HepG2 (cell line): ENCODE results near the gene WDR27. TPM values are rescaled to one million over a fixed set of nuclear protein-coding genes. Genes with fewer than 3 reads are reported as not detected.

Source experiments
- ATAC-seq: fragments of 200-7000 bp; cut with Tn5 transposase; 3 replicates; pipeline ENCODE4 v1.9.1; 2020; ENCODE audit warnings: mild to moderate bottlenecking, moderate library complexity
- BruUV-seq: library from RNA; stranded (reverse); fragments of 400-500 nt; replicated peaks from 2 replicates; lab custom pipeline; 2021; lab: Mats Ljungman, UMichigan
- CTCF ChIA-PET: fragments of 300-600 bp; formaldehyde crosslinking; extraction: SDS; loops from one replicate; lab custom pipeline; 2021; ENCODE audit warnings: low total read pairs, inconsistent platforms, low intra/inter-chr PET ratio; lab: Yijun Ruan, JAX
- POLR2A ChIA-PET: fragments of 350-600 bp; sonication (Branson Sonifier 250); formaldehyde crosslinking; loops from one replicate; lab custom pipeline; 2020; ENCODE audit warnings: antibody characterized with exemption, inconsistent platforms; lab: Yijun Ruan, JAX
- DNase-seq: peaks from one replicate; pipeline ENCODE4 v3.0.0-alpha.2; 2015; ENCODE audit warnings: low spot score
- FAIRE-seq: peaks from 3 replicates; lab custom pipeline; 2011; peaks lifted over from hg19 to GRCh38; lab: Jason Lieb, UNC
- H2AFZ ChIP-seq: one replicate; pipeline ENCODE4 v1.6.1; 2011; ENCODE audit warnings: low read length, inconsistent platforms
- H3K27ac ChIP-seq: fragments of 300-600 bp; 3 replicates; pipeline ENCODE4 v1.8.0; 2011; ENCODE audit warnings: mixed run types, mild to moderate bottlenecking, mixed read lengths, low read length, inconsistent platforms; ENCODE audit not compliant: insufficient read depth; ENCODE audit errors: extremely low read length
- H3K27me3 ChIP-seq, 2 experiments: fragments of 200-600 bp in 1 of 2; 2 replicates in 1 of 2; 3 replicates in 1 of 2; pipeline versions ENCODE4 v1.6.0 to v1.8.0; 2011; ENCODE audit warnings: low read length in 2 of 2, mild to moderate bottlenecking in 2 of 2, moderate library complexity in 2 of 2, inconsistent platforms in 1 of 2; ENCODE audit not compliant: insufficient read depth in 2 of 2, control insufficient read depth in 1 of 2
- H3K36me3 ChIP-seq, 2 experiments: fragments of 200-600 bp in 1 of 2; replicated peaks in 1 of 2; 2 replicates in 1 of 2; 3 replicates in 1 of 2; pipeline versions ENCODE4 v1.5.1 to v1.8.0; 2011; ENCODE audit warnings: low read length in 2 of 2, inconsistent platforms in 1 of 2; ENCODE audit not compliant: insufficient read depth in 2 of 2, control insufficient read depth in 1 of 2
- H3K4me1 ChIP-seq: 2 replicates; pipeline ENCODE4 v1.5.1; 2012; ENCODE audit warnings: low read length, inconsistent platforms; ENCODE audit not compliant: insufficient read depth
- H3K4me2 ChIP-seq: 2 replicates; pipeline ENCODE4 v1.6.0; 2011; ENCODE audit warnings: low read depth, low read length, inconsistent platforms
- H3K4me3 ChIP-seq, 3 experiments: fragments of 200-600 bp in 1 of 3; sonication (generic), shearing (Covaris generic) in 1 of 3; replicated peaks in 1 of 3; 2 replicates each; pipeline ENCODE4 v1.5.1; 2011 to 2016; ENCODE audit warnings: low read length in 3 of 3, inconsistent platforms in 2 of 3, low read depth in 2 of 3, mild to moderate bottlenecking in 2 of 3, control low read depth in 1 of 3, mixed read lengths in 1 of 3; ENCODE audit not compliant: insufficient read depth in 1 of 3
- H3K79me2 ChIP-seq: one replicate; pipeline ENCODE4 v1.6.1; 2011; ENCODE audit warnings: low read length, inconsistent platforms; ENCODE audit not compliant: insufficient read depth
- H3K9ac ChIP-seq: 2 replicates; pipeline ENCODE4 v1.6.0; 2011; ENCODE audit warnings: mild to moderate bottlenecking, low read depth, low read length, inconsistent platforms; ENCODE audit not compliant: insufficient read depth
- H3K9me3 ChIP-seq: 2 replicates; pipeline ENCODE4 v1.5.1; 2012; ENCODE audit warnings: mild to moderate bottlenecking, low read length
- H4K20me1 ChIP-seq: 2 replicates; pipeline ENCODE4 v1.6.0; 2011; ENCODE audit warnings: inconsistent platforms, mild to moderate bottlenecking, low read length, moderate library complexity; ENCODE audit not compliant: insufficient read depth
- ARHGAP35 ChIP-seq: sonication (generic); formaldehyde crosslinking; IDR thresholded peaks from 2 replicates; pipeline ENCODE4 v1.9.0; 2022; ENCODE audit warnings: mild to moderate bottlenecking, inconsistent platforms, moderate library complexity, missing genetic modification reagents, borderline replicate concordance
- CCDC6 ChIP-seq: sonication (generic); formaldehyde crosslinking; IDR thresholded peaks from 2 replicates; pipeline ENCODE4 v1.8.1; 2022; ENCODE audit warnings: mild to moderate bottlenecking, missing genetic modification reagents, moderate library complexity
- CEBPB ChIP-seq: IDR thresholded peaks from 2 replicates; pipeline ENCODE4 v1.6.1; 2011; ENCODE audit warnings: low read depth, low read length, improper control_type of control experiment, borderline replicate concordance
- FLYWCH1 ChIP-seq: sonication (generic); formaldehyde crosslinking; IDR thresholded peaks from 2 replicates; pipeline ENCODE4 v1.8.1; 2023; ENCODE audit warnings: mild to moderate bottlenecking, missing genetic modification reagents
- FOXP1 ChIP-seq, 2 experiments: fragments of 450-650 bp in 1 of 2; IDR thresholded peaks; 2 replicates each; pipeline ENCODE4 v1.6.1; 2017 to 2018; ENCODE audit warnings: antibody characterized with exemption in 1 of 2
- JUNB ChIP-seq: sonication (generic); formaldehyde crosslinking; IDR thresholded peaks from 2 replicates; pipeline ENCODE4 v1.8.0; 2022; ENCODE audit warnings: missing genetic modification reagents, mild to moderate bottlenecking, borderline replicate concordance
- MAFK ChIP-seq, 2 experiments: IDR thresholded peaks in 1 of 2; conservative IDR thresholded peaks in 1 of 2; 2 replicates each; pipeline ENCODE4 v1.6.1; 2011; ENCODE audit warnings: improper control_type of control experiment in 2 of 2, low read length in 2 of 2
- MYNN ChIP-seq: sonication (generic); formaldehyde crosslinking; IDR thresholded peaks from 2 replicates; pipeline ENCODE4 v1.4.0; 2020; ENCODE audit warnings: mild to moderate bottlenecking, low read depth, missing genetic modification reagents
- PCBP1 ChIP-seq: fragments of 200-400 bp; formaldehyde crosslinking; IDR thresholded peaks from 2 replicates; pipeline ENCODE4 v1.6.1; 2017; ENCODE audit warnings: mild to moderate bottlenecking, low read depth, low read length, borderline replicate concordance
- RBFOX2 ChIP-seq: fragments of 200-400 bp; formaldehyde crosslinking; IDR thresholded peaks from 2 replicates; pipeline ENCODE4 v1.6.1; 2017; ENCODE audit warnings: low read depth, mild to moderate bottlenecking, low read length
- RORA ChIP-seq: sonication (generic); formaldehyde crosslinking; IDR thresholded peaks from 2 replicates; pipeline ENCODE4 v1.5.0; 2020; ENCODE audit warnings: mild to moderate bottlenecking, missing genetic modification reagents, moderate library complexity
- ZNF101 ChIP-seq: sonication (generic); formaldehyde crosslinking; IDR thresholded peaks from 2 replicates; pipeline ENCODE4 v1.4.0; 2020; ENCODE audit warnings: mild to moderate bottlenecking, low read depth, missing genetic modification reagents, borderline replicate concordance
- ZNF598 ChIP-seq: sonication (generic); formaldehyde crosslinking; IDR thresholded peaks from 2 replicates; pipeline ENCODE4 v1.5.1; 2020; ENCODE audit warnings: mild to moderate bottlenecking, missing genetic modification reagents, borderline replicate concordance
- ZNF737 ChIP-seq: sonication (generic); formaldehyde crosslinking; IDR thresholded peaks from 2 replicates; pipeline ENCODE4 v1.5.0; 2020; ENCODE audit warnings: missing genetic modification reagents, mild to moderate bottlenecking, borderline replicate concordance
- WGBS: methylation state at CpG from one replicate; pipeline ENCODE4 v1.1.6; 2017; ENCODE audit warnings: low lambda C conversion rate; 5-methylcytosine and 5-hydroxymethylcytosine counted together
- in situ Hi-C: cut with HindIII; loops from 2 replicates; pipeline ENCODE4 v1.10.0; 2017; ENCODE audit warnings: low pct_unique_long_range_greater_than_20kb; ENCODE audit not compliant: extremely low pct_ligation_motif_present
- intact Hi-C: fragments of 100-400 bp; cut with micrococcal nuclease; formaldehyde crosslinking; loops from one replicate; pipeline ENCODE4 v1.10.0; 2022; ENCODE audit not compliant: unreplicated experiment
- polyA plus RNA-seq, 8 experiments: library from polyadenylated mRNA; depleted of rRNA in 3 of 8; stranded (reverse) in 7 of 8; unstranded in 1 of 8; fragments of >200 nt; fragmentation: Illumina TruSeq in 4 of 8; extraction: Trizol in 4 of 8; gene quantifications; 2 replicates each; pipeline versions ENCODE4 v1.2.1 to v1.2.3, GENCODE V29; 2011 to 2016; ENCODE audit warnings: low read depth in 4 of 8, missing spikeins in 1 of 8, mixed read lengths in 1 of 8; ENCODE audit not compliant: insufficient read depth in 1 of 8
- total RNA-seq, 5 experiments: library from RNA; depleted of rRNA; stranded (reverse); fragments of >200 nt; fragmentation: Illumina TruSeq; extraction: Trizol; gene quantifications; 2 replicates each; pipeline ENCODE4 v1.2.3, GENCODE V29; 2016; ENCODE audit warnings: low read depth in 1 of 5
- TF ChIP-seq, protein P1 (sequence below): sonication (generic); formaldehyde crosslinking; IDR thresholded peaks from 2 replicates; pipeline ENCODE4 v1.5.0; 2020; ENCODE audit warnings: mild to moderate bottlenecking, missing genetic modification reagents, moderate library complexity
- TF ChIP-seq, protein P2 (sequence below): sonication (generic); formaldehyde crosslinking; IDR thresholded peaks from 2 replicates; pipeline ENCODE4 v1.5.1; 2020; ENCODE audit warnings: mild to moderate bottlenecking, missing genetic modification reagents
- TF ChIP-seq, protein P3 (sequence below): sonication (generic); formaldehyde crosslinking; IDR thresholded peaks from 2 replicates; pipeline ENCODE4 v1.4.0; 2020; ENCODE audit warnings: missing genetic modification reagents

Gene WDR27
- total and polyA plus RNA-seq, 2 of the 13 experiments (the other 11 are each of a cell fraction or from before 2014, with no cell fraction given) = 34.1 to 80.3 TPM

DNA sequence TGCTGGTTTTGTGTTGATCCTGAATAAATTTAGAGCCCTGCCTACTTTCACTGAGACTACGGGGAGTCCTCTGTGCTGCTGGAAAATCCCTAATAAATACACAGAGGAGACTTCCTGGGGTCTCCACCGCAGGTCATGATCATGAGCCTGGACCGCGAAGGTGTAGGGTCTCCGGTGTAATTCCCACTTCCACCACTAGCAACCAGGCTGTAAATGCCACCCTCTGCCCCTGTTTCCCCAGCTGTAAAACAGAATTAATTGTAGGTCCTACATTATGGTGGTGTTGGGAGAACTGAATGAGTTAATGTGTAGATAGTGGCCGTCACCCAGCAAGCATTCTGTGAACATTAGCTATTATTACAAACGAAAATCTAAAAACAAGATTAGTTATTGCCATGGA lies 256.6 kb downstream of the WDR27 start:
- Histone ChIP-seq H3K4me2 (no peak overlapping the region), H3K4me3 (no peak overlapping the region), H3K36me3 (no peaks in the 10 kb centered on the region), H3K27me3 (peaks cover 0 to 5% of the 10 kb centered on the region in 2 experiments; a peak in 2 of 5 replicates), H3K9me3 (no peaks in the 10 kb centered on the region), H4K20me1 (no peaks in the 10 kb centered on the region), H3K27ac (no peak overlapping the region), H2AFZ (no peak overlapping the region), H3K4me1 (no peaks in the 10 kb centered on the region), H3K79me2 (no peaks in the 10 kb centered on the region), H3K9ac (no peak overlapping the region)
- ATAC-seq (peak; percentile 72), DNase-seq (no peak), FAIRE-seq (no peak)
- ChIA-PET POLR2A (no interaction called here), CTCF (no interaction called here)
- intact Hi-C loops (no loop called here), in situ Hi-C loops (no loop called here)
- BruUV-seq = no TSS peak
- TF ChIP-seq CCDC6 (no peak), ARHGAP35 (no peak), ZNF598 (no peak), RBFOX2 (no peak), ZNF737 (CRISPR knock-in tag) (no peak), MAFK (conservative IDR thresholded peaks at IDR 0.05 in 1 of 2, IDR thresholded peaks at IDR 0.05 in 1 of 2; ENCODE audit: low read length in 2 of 2) (no peak), MYNN (CRISPR knock-in tag) (no peak), JUNB (CRISPR knock-in tag) (no peak), FOXP1 (IDR thresholded peaks at IDR 0.05) (no peak), FOXP1 (CRISPR knock-in tag; IDR thresholded peaks at IDR 0.05) (no peak), PCBP1 (no peak), CEBPB (no peak), RORA (CRISPR knock-in tag) (no peak), FLYWCH1 (CRISPR knock-in tag) (no peak), ZNF101 (no peak)
- TF ChIP-seq, protein P1, sequence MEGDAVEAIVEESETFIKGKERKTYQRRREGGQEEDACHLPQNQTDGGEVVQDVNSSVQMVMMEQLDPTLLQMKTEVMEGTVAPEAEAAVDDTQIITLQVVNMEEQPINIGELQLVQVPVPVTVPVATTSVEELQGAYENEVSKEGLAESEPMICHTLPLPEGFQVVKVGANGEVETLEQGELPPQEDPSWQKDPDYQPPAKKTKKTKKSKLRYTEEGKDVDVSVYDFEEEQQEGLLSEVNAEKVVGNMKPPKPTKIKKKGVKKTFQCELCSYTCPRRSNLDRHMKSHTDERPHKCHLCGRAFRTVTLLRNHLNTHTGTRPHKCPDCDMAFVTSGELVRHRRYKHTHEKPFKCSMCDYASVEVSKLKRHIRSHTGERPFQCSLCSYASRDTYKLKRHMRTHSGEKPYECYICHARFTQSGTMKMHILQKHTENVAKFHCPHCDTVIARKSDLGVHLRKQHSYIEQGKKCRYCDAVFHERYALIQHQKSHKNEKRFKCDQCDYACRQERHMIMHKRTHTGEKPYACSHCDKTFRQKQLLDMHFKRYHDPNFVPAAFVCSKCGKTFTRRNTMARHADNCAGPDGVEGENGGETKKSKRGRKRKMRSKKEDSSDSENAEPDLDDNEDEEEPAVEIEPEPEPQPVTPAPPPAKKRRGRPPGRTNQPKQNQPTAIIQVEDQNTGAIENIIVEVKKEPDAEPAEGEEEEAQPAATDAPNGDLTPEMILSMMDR = no peak
- TF ChIP-seq, protein P2, sequence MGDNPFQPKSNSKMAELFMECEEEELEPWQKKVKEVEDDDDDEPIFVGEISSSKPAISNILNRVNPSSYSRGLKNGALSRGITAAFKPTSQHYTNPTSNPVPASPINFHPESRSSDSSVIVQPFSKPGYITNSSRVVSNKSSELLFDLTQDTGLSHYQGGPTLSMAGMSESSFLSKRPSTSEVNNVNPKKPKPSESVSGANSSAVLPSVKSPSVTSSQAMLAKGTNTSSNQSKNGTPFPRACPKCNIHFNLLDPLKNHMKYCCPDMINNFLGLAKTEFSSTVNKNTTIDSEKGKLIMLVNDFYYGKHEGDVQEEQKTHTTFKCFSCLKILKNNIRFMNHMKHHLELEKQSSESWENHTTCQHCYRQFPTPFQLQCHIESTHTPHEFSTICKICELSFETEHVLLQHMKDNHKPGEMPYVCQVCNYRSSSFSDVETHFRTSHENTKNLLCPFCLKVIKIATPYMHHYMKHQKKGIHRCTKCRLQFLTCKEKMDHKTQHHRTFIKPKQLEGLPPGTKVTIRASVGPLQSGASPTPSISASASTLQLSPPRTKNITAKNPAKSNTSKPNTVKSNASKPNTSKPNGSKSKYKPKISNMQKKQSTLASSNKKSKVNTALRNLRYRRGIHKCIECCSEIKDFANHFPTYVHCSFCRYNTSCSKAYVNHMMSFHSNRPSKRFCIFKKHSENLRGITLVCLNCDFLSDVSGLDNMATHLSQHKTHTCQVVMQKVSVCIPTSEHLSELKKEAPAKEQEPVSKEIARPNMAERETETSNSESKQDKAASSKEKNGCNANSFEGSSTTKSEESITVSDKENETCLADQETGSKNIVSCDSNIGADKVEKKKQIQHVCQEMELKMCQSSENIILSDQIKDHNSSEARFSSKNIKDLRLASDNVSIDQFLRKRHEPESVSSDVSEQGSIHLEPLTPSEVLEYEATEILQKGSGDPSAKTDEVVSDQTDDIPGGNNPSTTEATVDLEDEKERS (CRISPR knock-in tag) = no peak
- TF ChIP-seq, protein P3, sequence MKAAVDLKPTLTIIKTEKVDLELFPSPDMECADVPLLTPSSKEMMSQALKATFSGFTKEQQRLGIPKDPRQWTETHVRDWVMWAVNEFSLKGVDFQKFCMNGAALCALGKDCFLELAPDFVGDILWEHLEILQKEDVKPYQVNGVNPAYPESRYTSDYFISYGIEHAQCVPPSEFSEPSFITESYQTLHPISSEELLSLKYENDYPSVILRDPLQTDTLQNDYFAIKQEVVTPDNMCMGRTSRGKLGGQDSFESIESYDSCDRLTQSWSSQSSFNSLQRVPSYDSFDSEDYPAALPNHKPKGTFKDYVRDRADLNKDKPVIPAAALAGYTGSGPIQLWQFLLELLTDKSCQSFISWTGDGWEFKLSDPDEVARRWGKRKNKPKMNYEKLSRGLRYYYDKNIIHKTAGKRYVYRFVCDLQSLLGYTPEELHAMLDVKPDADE = no peak
- WGBS = 60% methylated on average over 7 of the region's 7 CpGs
